GM23338 (cell line): ENCODE results near the gene FDXR. TPM values are rescaled to one million over a fixed set of nuclear protein-coding genes. Genes with fewer than 3 reads are reported as not detected.

ENCODE experiments used
- ATAC-seq: fragments of 200-7000 bp; cut with Tn5 transposase; 3 replicates; pipeline ENCODE4 v1.9.1; 2020
- DNase-seq: peaks from one replicate; pipeline ENCODE4 v3.0.0-alpha.2; 2015; ENCODE audit warnings: low spot score
- H2AFZ ChIP-seq: fragments of 200-600 bp; sonication (generic); 2 replicates; pipeline ENCODE4 v1.8.0; 2016; ENCODE audit warnings: antibody characterized with exemption, mild to moderate bottlenecking, moderate library complexity
- H3F3A ChIP-seq: fragments of 200-600 bp; sonication (generic); replicated peaks from 2 replicates; pipeline ENCODE4 v1.8.0; 2017; ENCODE audit warnings: antibody characterized with exemption, mixed run types, low read depth
- H3K27ac ChIP-seq: fragments of 200-600 bp; sonication (generic); 2 replicates; pipeline ENCODE4 v1.6.1; 2016; ENCODE audit warnings: low read depth
- H3K27me3 ChIP-seq: fragments of 200-600 bp; sonication (generic); 2 replicates; pipeline ENCODE4 v1.8.0; 2016; ENCODE audit warnings: mild to moderate bottlenecking, mixed run types, moderate library complexity; ENCODE audit not compliant: insufficient read depth
- H3K36me3 ChIP-seq: fragments of 200-600 bp; sonication (generic); 2 replicates; pipeline ENCODE4 v1.8.0; 2016; ENCODE audit warnings: mild to moderate bottlenecking; ENCODE audit not compliant: insufficient read depth
- H3K4me1 ChIP-seq: fragments of 200-600 bp; sonication (generic); 2 replicates; pipeline ENCODE4 v1.8.0; 2016; ENCODE audit warnings: mild to moderate bottlenecking, moderate library complexity; ENCODE audit not compliant: insufficient read depth
- H3K4me2 ChIP-seq: fragments of 200-600 bp; sonication (generic); 2 replicates; pipeline ENCODE4 v1.7.1; 2017; ENCODE audit warnings: mixed run types
- H3K4me3 ChIP-seq: fragments of 200-600 bp; sonication (generic); 2 replicates; pipeline ENCODE4 v1.6.1; 2016; ENCODE audit warnings: mixed run types
- H3K79me2 ChIP-seq: fragments of 200-600 bp; sonication (generic); replicated peaks from 2 replicates; pipeline ENCODE4 v1.8.0; 2017; ENCODE audit warnings: mild to moderate bottlenecking; ENCODE audit not compliant: insufficient read depth
- H3K9me2 ChIP-seq: fragments of 200-600 bp; sonication (generic); 2 replicates; pipeline ENCODE4 v1.8.0; 2017; ENCODE audit not compliant: insufficient read depth
- H4K20me1 ChIP-seq: fragments of 200-600 bp; sonication (generic); replicated peaks from 2 replicates; pipeline ENCODE4 v1.8.0; 2017; ENCODE audit warnings: mild to moderate bottlenecking; ENCODE audit not compliant: insufficient read depth
- H3K27ac Mint-ChIP-seq: 2 replicates; pipeline ENCODE4 v1.8.0; 2020; ENCODE audit warnings: inconsistent platforms, mild to moderate bottlenecking, moderate library complexity, mixed read lengths
- H3K27me3 Mint-ChIP-seq: 3 replicates; pipeline ENCODE4 v1.8.0; 2022; ENCODE audit warnings: low read depth, mild to moderate bottlenecking, moderate library complexity, mixed read lengths, inconsistent platforms; ENCODE audit not compliant: insufficient read depth, poor library complexity
- H3K36me3 Mint-ChIP-seq: 3 replicates; pipeline ENCODE4 v1.8.0; 2021; ENCODE audit warnings: low read depth, mild to moderate bottlenecking, inconsistent platforms, moderate library complexity, mixed read lengths
- H3K4me1 Mint-ChIP-seq: 3 replicates; pipeline ENCODE4 v1.8.0; 2020; ENCODE audit warnings: mild to moderate bottlenecking, inconsistent platforms, mixed read lengths
- H3K4me3 Mint-ChIP-seq: 3 replicates; pipeline ENCODE4 v1.8.0; 2021; ENCODE audit warnings: moderate library complexity, mild to moderate bottlenecking, inconsistent platforms, mixed read lengths
- H3K9me3 Mint-ChIP-seq: 3 replicates; pipeline ENCODE4 v1.8.0; 2020; ENCODE audit warnings: moderate library complexity, mild to moderate bottlenecking, inconsistent platforms, mixed read lengths
- CREB1 ChIP-seq: fragments of 250-450 bp; sonication (Bioruptor Pico); IDR thresholded peaks from 2 replicates; pipeline ENCODE4 v1.5.0; 2020; ENCODE audit warnings: low read depth, mild to moderate bottlenecking, moderate library complexity
- EZH2 ChIP-seq: fragments of 200-600 bp; sonication (generic); IDR thresholded peaks from one replicate; pipeline ENCODE4 v1.8.0; 2017; ENCODE audit warnings: antibody characterized with exemption, mild to moderate bottlenecking, low read depth; ENCODE audit not compliant: unreplicated experiment
- EZH2phosphoT487 ChIP-seq: fragments of 200-600 bp; sonication (generic); IDR thresholded peaks from one replicate; pipeline ENCODE4 v1.8.1; 2018; ENCODE audit warnings: antibody characterized with exemption; ENCODE audit not compliant: unreplicated experiment
- JUNB ChIP-seq: IDR thresholded peaks from one replicate; pipeline ENCODE4 v1.6.1; 2016; ENCODE audit warnings: antibody characterized with exemption; ENCODE audit not compliant: unreplicated experiment
- NANOG ChIP-seq: IDR thresholded peaks from 2 replicates; pipeline ENCODE4 v1.6.1; 2016; ENCODE audit warnings: antibody characterized with exemption, borderline replicate concordance
- POLR2AphosphoS5 ChIP-seq: IDR thresholded peaks from 2 replicates; pipeline ENCODE4 v1.6.1; 2016; ENCODE audit warnings: antibody characterized with exemption, low read depth
- STAT1 ChIP-seq: IDR thresholded peaks from one replicate; pipeline ENCODE4 v1.6.1; 2016; ENCODE audit warnings: antibody characterized with exemption; ENCODE audit not compliant: unreplicated experiment
- ZNF114 ChIP-seq: fragments of 250-450 bp; sonication (Bioruptor Pico); IDR thresholded peaks from 2 replicates; pipeline ENCODE4 v1.5.0; 2020; ENCODE audit warnings: mild to moderate bottlenecking, moderate library complexity
- ZNF331 ChIP-seq: fragments of 250-450 bp; sonication (Bioruptor Pico); IDR thresholded peaks from 2 replicates; pipeline ENCODE4 v1.5.0; 2020; ENCODE audit warnings: low read depth, mild to moderate bottlenecking, moderate library complexity
- polyA plus RNA-seq: library from polyadenylated mRNA; unstranded; fragments of >200 nt; fragmentation: Nextera tagmentation; extraction: Ambion mirVana; gene quantifications from 2 replicates; pipeline ENCODE4 v1.2.1, GENCODE V29; 2016
- total RNA-seq: library from RNA; depleted of rRNA; stranded (reverse); fragments of >200 nt; shearing (Covaris generic); gene quantifications from 2 replicates; pipeline ENCODE4 v1.2.3, GENCODE V29; 2014
- TF ChIP-seq, protein P1 (sequence below), 2 experiments: fragments of 200-600 bp in 1 of 2; sonication (generic) in 1 of 2; conservative IDR thresholded peaks; 2 replicates each; pipeline versions ENCODE4 v1.5.1 to v1.6.1; 2016 to 2017; ENCODE audit warnings: antibody characterized with exemption in 2 of 2, low read depth in 2 of 2, mild to moderate bottlenecking in 2 of 2, moderate library complexity in 1 of 2
- TF ChIP-seq, protein P2 (sequence below): IDR thresholded peaks from 2 replicates; pipeline ENCODE4 v1.6.1; 2016; ENCODE audit warnings: antibody characterized with exemption
- TF ChIP-seq, protein P3 (sequence below): IDR thresholded peaks from one replicate; pipeline ENCODE4 v1.6.1; 2018; ENCODE audit warnings: antibody characterized with exemption; ENCODE audit not compliant: unreplicated experiment

Gene FDXR
- total and polyA plus RNA-seq, 2 experiments from 2014 or later, result 21.7 to 33.1 TPM

DNA sequence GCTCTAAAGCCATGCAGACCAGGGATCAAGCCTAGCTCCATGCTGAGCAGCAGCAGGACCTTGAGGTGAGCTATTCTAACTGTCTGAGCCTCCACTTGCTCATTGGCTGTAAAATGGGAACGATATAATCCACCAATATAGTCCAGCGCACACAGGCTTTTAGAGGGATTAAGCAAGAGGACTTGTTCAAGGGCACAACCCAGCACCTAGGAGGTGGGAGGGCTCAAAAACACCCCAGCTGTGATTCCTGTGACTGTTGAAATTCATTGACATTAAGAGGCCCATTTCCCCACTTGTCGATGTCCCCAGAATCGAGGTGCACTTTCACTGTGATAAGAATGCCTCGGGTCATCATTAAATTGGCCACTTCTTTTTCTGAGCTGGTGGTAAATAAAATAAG lies 46.1 kb upstream of the FDXR start (continued):
- TF ChIP-seq, protein P1, sequence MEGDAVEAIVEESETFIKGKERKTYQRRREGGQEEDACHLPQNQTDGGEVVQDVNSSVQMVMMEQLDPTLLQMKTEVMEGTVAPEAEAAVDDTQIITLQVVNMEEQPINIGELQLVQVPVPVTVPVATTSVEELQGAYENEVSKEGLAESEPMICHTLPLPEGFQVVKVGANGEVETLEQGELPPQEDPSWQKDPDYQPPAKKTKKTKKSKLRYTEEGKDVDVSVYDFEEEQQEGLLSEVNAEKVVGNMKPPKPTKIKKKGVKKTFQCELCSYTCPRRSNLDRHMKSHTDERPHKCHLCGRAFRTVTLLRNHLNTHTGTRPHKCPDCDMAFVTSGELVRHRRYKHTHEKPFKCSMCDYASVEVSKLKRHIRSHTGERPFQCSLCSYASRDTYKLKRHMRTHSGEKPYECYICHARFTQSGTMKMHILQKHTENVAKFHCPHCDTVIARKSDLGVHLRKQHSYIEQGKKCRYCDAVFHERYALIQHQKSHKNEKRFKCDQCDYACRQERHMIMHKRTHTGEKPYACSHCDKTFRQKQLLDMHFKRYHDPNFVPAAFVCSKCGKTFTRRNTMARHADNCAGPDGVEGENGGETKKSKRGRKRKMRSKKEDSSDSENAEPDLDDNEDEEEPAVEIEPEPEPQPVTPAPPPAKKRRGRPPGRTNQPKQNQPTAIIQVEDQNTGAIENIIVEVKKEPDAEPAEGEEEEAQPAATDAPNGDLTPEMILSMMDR (conservative IDR thresholded peaks at IDR 0.05; ENCODE audit: low read depth in 2 of 2), result no peak
- TF ChIP-seq NANOG (no peak), EZH2phosphoT487 (no peak), POLR2AphosphoS5 (no peak), ZNF331 (CRISPR knock-in tag) (no peak), ZNF114 (CRISPR knock-in tag) (no peak), EZH2 (no peak), JUNB (no peak), CREB1 (CRISPR knock-in tag) (no peak)
- TF ChIP-seq, protein P2, sequence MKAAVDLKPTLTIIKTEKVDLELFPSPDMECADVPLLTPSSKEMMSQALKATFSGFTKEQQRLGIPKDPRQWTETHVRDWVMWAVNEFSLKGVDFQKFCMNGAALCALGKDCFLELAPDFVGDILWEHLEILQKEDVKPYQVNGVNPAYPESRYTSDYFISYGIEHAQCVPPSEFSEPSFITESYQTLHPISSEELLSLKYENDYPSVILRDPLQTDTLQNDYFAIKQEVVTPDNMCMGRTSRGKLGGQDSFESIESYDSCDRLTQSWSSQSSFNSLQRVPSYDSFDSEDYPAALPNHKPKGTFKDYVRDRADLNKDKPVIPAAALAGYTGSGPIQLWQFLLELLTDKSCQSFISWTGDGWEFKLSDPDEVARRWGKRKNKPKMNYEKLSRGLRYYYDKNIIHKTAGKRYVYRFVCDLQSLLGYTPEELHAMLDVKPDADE, result no peak

DNA sequence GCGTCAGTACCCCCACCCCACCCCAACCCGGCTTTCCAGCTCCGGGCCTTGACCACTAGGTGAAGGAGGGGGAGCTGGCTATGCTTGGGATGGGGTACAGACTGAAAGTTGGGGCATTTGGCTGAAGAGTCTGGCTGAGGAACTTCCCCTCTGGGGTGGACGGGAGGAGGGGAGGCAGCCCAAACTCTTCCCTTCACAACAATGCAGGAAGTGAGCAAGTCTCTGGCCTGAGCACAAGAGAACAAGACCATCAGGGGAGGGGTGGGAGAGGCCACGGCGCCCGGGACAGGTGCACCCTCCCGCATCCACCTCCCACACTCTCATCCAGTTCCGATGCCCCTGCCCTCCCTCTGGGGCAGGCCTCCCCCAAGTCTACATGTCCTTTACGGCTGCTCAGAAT lies 44.6 kb upstream of the FDXR start:
- Histone ChIP-seq H3K27ac (no peak overlapping the region), H3K4me2 (no peak overlapping the region), H3K4me1 (peaks cover under 1% of the 10 kb centered on the region; the same call in 1 of the 2 replicates), H3K4me3 (no peak overlapping the region), H3K27me3 (peaks cover 18% of the 10 kb centered on the region), H3F3A (no peaks in the 10 kb centered on the region), H3K9me2 (no peaks in the 10 kb centered on the region), H3K79me2 (no peaks in the 10 kb centered on the region), H4K20me1 (no peaks in the 10 kb centered on the region), H3K36me3 (no peaks in the 10 kb centered on the region; the same call in 1 of the 2 replicates), H2AFZ (no peak overlapping the region)
- Mint-ChIP-seq H3K27ac (no peak overlapping the region), H3K4me1 (peaks cover 7% of the 10 kb centered on the region), H3K4me3 (no peak overlapping the region), H3K9me3 (no peaks in the 10 kb centered on the region; the same call in 2 of the 3 replicates), H3K27me3 (peaks cover 15% of the 10 kb centered on the region), H3K36me3 (no peaks in the 10 kb centered on the region; the same call in 2 of the 3 replicates)
- ATAC-seq, result no peak
- no peak for DNase-seq
- TF ChIP-seq STAT1 (no peak), NANOG (no peak), ZNF114 (CRISPR knock-in tag) (no peak), EZH2phosphoT487 (no peak)
- TF ChIP-seq, protein P3, sequence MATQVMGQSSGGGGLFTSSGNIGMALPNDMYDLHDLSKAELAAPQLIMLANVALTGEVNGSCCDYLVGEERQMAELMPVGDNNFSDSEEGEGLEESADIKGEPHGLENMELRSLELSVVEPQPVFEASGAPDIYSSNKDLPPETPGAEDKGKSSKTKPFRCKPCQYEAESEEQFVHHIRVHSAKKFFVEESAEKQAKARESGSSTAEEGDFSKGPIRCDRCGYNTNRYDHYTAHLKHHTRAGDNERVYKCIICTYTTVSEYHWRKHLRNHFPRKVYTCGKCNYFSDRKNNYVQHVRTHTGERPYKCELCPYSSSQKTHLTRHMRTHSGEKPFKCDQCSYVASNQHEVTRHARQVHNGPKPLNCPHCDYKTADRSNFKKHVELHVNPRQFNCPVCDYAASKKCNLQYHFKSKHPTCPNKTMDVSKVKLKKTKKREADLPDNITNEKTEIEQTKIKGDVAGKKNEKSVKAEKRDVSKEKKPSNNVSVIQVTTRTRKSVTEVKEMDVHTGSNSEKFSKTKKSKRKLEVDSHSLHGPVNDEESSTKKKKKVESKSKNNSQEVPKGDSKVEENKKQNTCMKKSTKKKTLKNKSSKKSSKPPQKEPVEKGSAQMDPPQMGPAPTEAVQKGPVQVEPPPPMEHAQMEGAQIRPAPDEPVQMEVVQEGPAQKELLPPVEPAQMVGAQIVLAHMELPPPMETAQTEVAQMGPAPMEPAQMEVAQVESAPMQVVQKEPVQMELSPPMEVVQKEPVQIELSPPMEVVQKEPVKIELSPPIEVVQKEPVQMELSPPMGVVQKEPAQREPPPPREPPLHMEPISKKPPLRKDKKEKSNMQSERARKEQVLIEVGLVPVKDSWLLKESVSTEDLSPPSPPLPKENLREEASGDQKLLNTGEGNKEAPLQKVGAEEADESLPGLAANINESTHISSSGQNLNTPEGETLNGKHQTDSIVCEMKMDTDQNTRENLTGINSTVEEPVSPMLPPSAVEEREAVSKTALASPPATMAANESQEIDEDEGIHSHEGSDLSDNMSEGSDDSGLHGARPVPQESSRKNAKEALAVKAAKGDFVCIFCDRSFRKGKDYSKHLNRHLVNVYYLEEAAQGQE, result no peak
- TF ChIP-seq, protein P1 (conservative IDR thresholded peaks at IDR 0.05; ENCODE audit: low read depth in 2 of 2), result no peak
- TF ChIP-seq, protein P2, result no peak
